Psoas muscle (tissue), 8 donors: Measurements from ENCODE around the gene ZEB1. TPM values are rescaled to one million over a fixed set of nuclear protein-coding genes. Genes with fewer than 3 reads are reported as not detected.

Experiments
- ATAC-seq, 4 donors: fragments of 200-7000 bp; cut with Tn5 transposase; one replicate each; pipeline ENCODE4 v1.9.1; 2020; ENCODE audit warnings: moderate library complexity in 3 of 4, mild to moderate bottlenecking in 2 of 4
- DNase-seq, 2 donors: peaks; one replicate each; pipeline ENCODE4 v3.0.0-alpha.2; 2020
- H3K27ac ChIP-seq: fragments of 200-600 bp; one replicate; pipeline ENCODE4 v1.8.0; 2022
- H3K27me3 ChIP-seq, 3 donors: fragments of 200-600 bp in 1 of 3; one replicate each; pipeline versions ENCODE4 v1.6.1 to v1.8.0; 2013 to 2022; ENCODE audit warnings: low read length in 2 of 3, mild to moderate bottlenecking in 2 of 3, moderate library complexity in 1 of 3; ENCODE audit not compliant: insufficient read depth in 3 of 3
- H3K36me3 ChIP-seq, 2 donors: fragments of 200-600 bp in 1 of 2; one replicate each; pipeline versions ENCODE4 v1.6.1 to v1.8.0; 2013 to 2022; ENCODE audit warnings: low read depth in 1 of 2, mild to moderate bottlenecking in 1 of 2, moderate library complexity in 1 of 2; ENCODE audit not compliant: insufficient read depth in 1 of 2
- H3K4me1 ChIP-seq: fragments of 200-600 bp; one replicate; pipeline ENCODE4 v1.8.0; 2022
- H3K4me3 ChIP-seq: fragments of 200-600 bp; one replicate; pipeline ENCODE4 v1.8.0; 2022; ENCODE audit warnings: mild to moderate bottlenecking
- H3K9me3 ChIP-seq: fragments of 200-600 bp; one replicate; pipeline ENCODE4 v1.8.0; 2022
- CTCF ChIP-seq: fragments of 200-600 bp; IDR thresholded peaks from one replicate; pipeline ENCODE4 v1.8.0; 2022; ENCODE audit warnings: antibody characterized with exemption
- WGBS, 3 donors: extraction: QIAGEN DNeasy Blood & Tissue Kit; methylation state at CpG; one replicate each; pipeline versions ENCODE4 v1.1.6 to v1.1.7; 2013; 5-methylcytosine and 5-hydroxymethylcytosine counted together
- intact Hi-C, 2 donors: fragments of 100-400 bp; cut with DNase I; formaldehyde crosslinking; loops; one replicate each; pipeline versions ENCODE4 v1.11.0 to v1.14.2; 2022
- polyA plus RNA-seq, 3 donors: library from polyadenylated mRNA; stranded (reverse); fragments of 200-250 nt; gene quantifications; one replicate each; pipeline ENCODE4 v1.2.3, GENCODE V29; 2013
- total RNA-seq, 4 donors: library from RNA; stranded (reverse); fragmentation: NEBNext Ultra II Directional in 2 of 4; extraction: Animal tissue kit (Norgen Biotek cat#: 25700) in 2 of 4; gene quantifications; one replicate each; pipeline versions ENCODE4 v1.2.1 to v1.2.4, GENCODE V29; 2021 to 2023
- donor health status: healthy with polysubstance abuse.
- donor health status: DM: no; HTN: no; CAD: no; lungs with moderate emphysema.
- donor health status: Bipolar disorder and iron deficiency.
- donor health status: healthy.
- donor health status: DM: yes; HTN: yes; CAD: no.
- donor health status: DM: no; HTN: no; CAD: no.
- donor health status: DM: no; HTN: no; CAD: no.
- donor health status: DM: yes; HTN: yes; CAD: no.

The ZEB1 gene
- total and polyA plus RNA-seq, 7 donors: 18.7 to 99.8 (median 92.0) TPM

- peak; percentile 44 to 71 (median 50) for ATAC-seq
- no peaks in the 10 kb centered on the region for H3K9me3 ChIP-seq
- H3K27me3 ChIP-seq: no peaks in the 10 kb centered on the region
- H3K4me1 ChIP-seq: peaks cover 45% of the 10 kb centered on the region
- no peak for TF ChIP-seq CTCF
- no peak overlapping the region for H3K4me3 ChIP-seq
- intact Hi-C loops: no loop called here
- no peak for DNase-seq
- H3K36me3 ChIP-seq: no peaks in the 10 kb centered on the region
- no peak overlapping the region for H3K27ac ChIP-seq
These were observed 21.3 kb downstream of the ZEB1 start for GRCh38 chr10:31340343-31340742.

GRCh38 chr10:31341552-31341951 lies 22.5 kb downstream of the ZEB1 start:
- peak overlapping the region; percentile 17 for H3K27ac ChIP-seq

GRCh38 chr10:31343009-31343408 lies 24.0 kb downstream of the ZEB1 start:
- DNase-seq: no peak
- Histone ChIP-seq H3K4me1 (peaks cover 70% of the 10 kb centered on the region), H3K27me3 (no peaks in the 10 kb centered on the region), H3K9me3 (no peaks in the 10 kb centered on the region), H3K27ac (peak overlapping the region; percentile 37), H3K4me3 (peak overlapping the region; percentile 3), H3K36me3 (no peaks in the 10 kb centered on the region)
- intact Hi-C loops: no loop called here
- 18 to 43% (median 20%) methylated on average over 3 of the region's 3 CpGs for WGBS, 3 donors
- no peak for TF ChIP-seq CTCF
- ATAC-seq: no peak

More at GRCh38 chr10:31341552-31341951, 22.5 kb downstream of the ZEB1 start:
- WGBS, 3 donors: 64 to 82% (median 79%) methylated on average over 1 of the region's 1 CpG
- TF ChIP-seq CTCF: no peak
- no peaks in the 10 kb centered on the region for H3K36me3 ChIP-seq
- no peak overlapping the region for H3K4me3 ChIP-seq
- ATAC-seq (no peak), DNase-seq (no peak)
- intact Hi-C loops: no loop called here
- H3K27me3 ChIP-seq: no peaks in the 10 kb centered on the region
- H3K4me1 ChIP-seq: peaks cover 57% of the 10 kb centered on the region
- no peaks in the 10 kb centered on the region for H3K9me3 ChIP-seq

- peaks cover 70% of the 10 kb centered on the region for H3K4me1 ChIP-seq
- H3K27me3 ChIP-seq: no peaks in the 10 kb centered on the region
- H3K36me3 ChIP-seq: no peaks in the 10 kb centered on the region
- DNase-seq (no peak), ATAC-seq (peak in 2 of 4 donors; percentile 66 to 72)
- H3K27ac ChIP-seq: no peak overlapping the region
- H3K9me3 ChIP-seq: no peaks in the 10 kb centered on the region
- H3K4me3 ChIP-seq: peak overlapping the region; percentile 3
- TF ChIP-seq CTCF: no peak
- intact Hi-C loops: no loop called here
- WGBS, 3 donors: 44 to 62% (median 49%) methylated on average over 5 of the region's 5 CpGs
These were observed 24.5 kb downstream of the ZEB1 start for GRCh38 chr10:31343551-31343950.

- WGBS, 3 donors: 28 to 53% (median 47%) methylated on average over 1 of the region's 1 CpG
- no peak for TF ChIP-seq CTCF
- H3K4me3 ChIP-seq: no peak overlapping the region
- DNase-seq: no peak
- H3K9me3 ChIP-seq: no peaks in the 10 kb centered on the region
- intact Hi-C loops: no loop called here
- H3K27ac ChIP-seq: peak overlapping the region; percentile 17
- H3K4me1 ChIP-seq: peaks cover 71% of the 10 kb centered on the region
- ATAC-seq: no peak
- H3K36me3 ChIP-seq: no peaks in the 10 kb centered on the region
- H3K27me3 ChIP-seq: no peaks in the 10 kb centered on the region
These were observed 26.9 kb downstream of the ZEB1 start for GRCh38 chr10:31345886-31346285.
